ENCODE results near the gene FAM20A.
A peak's percentile ranks its signal among the peaks of the same experiment; 100 is the strongest.
"Not testable (repeated sequence)": the region's sequence is repeated elsewhere in the genome, so short reads cannot be mapped to it uniquely, and the experiment has no call there.

The FAM20A gene

DNA sequence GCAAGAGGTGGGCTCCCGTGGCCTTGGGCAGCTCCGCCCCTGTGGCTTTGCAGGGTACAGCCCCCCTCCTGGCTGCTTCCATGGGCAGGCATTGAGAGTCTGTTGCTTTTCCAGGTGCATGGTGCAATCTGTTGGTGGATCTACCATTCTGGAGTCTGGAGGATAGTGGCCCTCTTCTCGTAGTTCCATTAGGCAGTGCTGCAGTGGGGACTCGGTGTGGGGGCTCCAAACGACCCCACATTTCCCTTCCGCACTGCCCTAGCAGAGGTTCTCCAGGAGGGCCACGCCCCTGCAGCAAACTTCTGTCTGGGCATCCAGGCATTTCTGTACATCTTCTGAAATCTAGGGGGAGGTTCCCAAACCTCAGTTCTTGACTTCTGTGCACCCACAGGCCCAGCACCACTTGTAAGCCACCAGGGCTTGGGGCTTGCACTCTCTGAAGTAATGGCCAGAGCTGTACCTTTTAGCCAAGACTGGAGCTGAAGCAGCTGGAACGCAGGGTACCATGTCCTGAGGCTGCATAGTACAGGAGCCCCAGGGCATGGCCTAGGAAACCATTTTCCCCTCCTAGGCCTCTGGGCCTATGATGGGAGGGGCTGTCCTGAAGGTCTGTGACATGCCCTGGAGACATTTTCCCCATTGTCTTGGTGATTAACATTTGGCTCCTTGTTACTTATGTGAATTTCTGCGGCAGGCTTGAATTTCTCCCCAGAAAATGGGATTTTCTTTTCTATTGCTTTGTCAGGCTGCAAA lies 82.9 kb downstream of the FAM20A start:
- DNase-seq = no peak

DNA sequence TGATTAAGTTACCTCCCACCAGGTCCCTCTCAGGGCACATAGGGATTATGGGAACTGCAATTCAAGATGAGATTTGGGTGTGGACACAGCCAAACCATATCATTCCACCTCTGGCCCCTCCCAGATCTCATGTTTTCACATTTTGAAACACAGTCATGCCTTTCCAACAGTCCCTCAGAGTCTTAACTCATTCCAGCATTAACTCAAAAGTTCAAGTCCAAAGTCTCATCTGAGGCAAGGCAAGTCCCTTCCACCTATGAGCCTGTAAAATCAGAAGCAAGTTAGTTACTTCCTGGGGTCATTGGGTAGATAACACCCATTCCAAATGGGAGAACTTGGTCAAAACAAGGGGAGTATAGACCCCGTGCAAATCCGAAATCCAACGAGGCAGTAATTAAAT lies 83.6 kb downstream of the FAM20A start:
- not testable (repeated sequence) for DNase-seq

DNA sequence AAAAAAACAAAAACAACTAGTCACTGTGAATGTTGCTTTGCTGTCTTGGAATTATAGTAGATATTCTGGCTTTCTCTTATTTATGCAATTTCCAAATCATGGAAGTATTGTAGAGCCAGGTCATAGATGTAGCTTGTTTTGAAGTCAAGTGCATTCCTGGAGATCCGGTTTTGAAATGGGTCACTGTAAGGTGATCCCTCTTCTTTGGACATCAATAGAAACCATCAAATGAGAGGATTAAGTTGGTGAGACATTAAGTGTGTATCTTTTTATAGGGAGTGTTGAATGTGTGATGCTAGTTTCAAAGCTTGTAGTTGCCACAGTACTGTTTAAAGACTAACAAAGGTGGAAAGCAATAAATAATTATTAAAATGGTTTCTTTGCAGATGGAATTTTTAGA lies 84.4 kb downstream of the FAM20A start:
- DNase-seq = no peak

DNA sequence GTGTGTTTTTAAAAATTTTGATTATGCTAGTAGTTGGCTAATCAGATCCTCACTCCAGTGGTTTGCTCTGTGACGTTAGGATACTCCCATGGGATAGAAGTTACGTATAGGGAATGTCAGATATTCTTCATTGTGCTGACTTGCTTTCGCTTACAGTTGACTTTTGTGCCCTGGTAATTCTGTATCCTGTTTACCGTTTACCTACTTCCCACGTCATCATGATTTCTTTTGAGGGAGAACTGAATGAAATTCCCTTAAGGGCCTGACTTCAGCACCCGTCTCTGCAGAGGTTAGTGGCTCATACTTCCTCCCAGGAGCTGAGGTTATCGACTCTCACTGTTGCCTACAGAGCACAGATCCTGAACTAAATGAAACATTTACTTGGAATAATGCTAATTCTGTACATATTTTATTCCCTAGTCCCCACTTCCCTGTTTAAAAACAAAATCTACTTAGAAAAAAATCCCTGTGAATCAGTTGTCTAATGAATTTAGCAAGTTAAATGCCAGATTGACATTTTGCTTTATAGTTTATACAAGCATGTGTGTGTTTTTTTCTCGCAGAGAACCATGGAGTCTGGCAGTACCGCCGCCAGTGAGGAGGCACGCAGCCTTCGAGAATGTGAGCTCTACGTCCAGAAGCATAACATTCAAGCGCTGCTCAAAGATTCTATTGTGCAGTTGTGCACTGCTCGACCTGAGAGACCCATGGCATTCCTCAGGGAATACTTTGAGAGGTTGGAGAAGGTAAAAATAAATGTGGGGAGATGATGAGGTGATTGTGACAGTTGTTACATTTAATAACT lies 86.1 kb downstream of the FAM20A start:
- no peak for DNase-seq

DNA sequence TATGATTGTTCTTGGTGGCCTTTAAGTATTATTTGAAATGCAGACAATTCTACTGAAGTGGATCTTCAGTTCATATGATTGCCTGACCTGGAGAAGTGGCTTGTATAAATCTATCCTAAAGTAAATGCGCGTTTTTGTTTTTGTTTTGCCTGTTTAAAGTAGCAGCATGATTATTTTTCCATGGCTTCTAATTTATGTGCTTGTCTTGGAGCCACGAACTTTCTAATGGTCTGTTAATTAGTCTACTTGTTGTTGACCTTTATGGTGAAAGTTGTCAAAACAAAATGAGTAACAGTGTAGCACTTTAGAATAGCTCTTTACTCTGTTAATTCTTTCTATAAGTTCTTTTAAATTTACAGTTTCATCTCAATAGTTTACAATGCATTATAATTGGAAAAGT lies 87.2 kb downstream of the FAM20A start:
- no peak for DNase-seq

DNA sequence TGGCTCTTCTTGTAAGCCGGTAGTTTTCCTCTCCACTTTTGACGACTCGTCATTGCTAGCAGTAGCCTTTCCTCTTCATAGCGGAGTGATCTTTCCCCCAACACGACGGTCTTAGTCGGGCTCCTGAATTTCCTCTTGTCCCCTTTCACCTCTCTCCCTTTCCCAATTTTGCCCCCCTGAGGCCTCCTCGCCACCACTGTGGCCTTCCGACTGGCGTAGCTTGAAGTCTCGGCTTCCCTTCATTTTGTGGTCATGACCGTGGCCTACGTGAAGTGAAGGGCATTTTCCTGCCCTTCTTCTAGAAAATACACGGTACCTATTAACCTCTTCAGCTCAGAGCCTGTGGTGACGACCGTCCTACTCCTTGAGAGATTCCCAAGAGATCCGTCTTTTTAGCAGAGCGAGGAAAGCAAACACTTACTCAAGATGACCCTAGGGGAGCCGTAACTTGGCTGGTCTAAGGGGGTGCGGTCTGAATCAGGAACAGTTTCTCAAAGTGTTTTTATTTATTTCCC lies 88.2 kb downstream of the FAM20A start:
- no peak for DNase-seq

DNA sequence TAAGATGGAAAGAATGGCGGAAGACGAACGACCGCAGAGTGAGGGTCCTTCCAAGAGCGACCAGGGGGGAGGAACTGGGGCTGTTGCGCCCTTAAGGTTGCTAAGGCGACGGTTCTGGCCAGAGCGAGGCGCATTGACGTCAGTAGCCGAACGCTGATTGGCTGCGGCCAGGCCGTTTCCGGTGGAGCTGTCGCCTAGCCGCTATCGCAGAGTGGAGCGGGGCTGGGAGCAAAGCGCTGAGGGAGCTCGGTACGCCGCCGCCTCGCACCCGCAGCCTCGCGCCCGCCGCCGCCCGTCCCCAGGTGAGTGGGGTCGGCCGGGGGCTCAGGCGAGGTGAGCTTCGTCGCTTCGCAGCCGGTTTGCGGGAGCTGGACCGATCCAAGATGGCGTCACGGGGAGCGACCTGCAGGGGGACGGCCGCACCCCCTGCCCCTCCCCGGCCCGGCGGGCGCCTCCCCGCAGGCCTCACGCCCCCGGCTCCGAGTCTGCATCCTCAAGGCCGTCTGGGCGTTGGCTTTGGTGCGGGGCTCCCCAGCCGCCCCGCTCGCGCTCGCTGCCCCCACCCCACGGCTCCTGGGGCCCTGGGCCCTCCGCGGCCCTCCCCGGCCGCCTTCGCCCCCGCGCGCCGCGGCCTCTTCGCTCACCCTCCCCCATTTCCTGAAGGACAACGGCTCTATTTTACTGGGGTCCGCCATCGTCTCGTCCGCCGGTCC lies 88.8 kb downstream of the FAM20A start, which contains the start of gene PRKAR1A:
PRKAR1A (plus strand) TSS at position 184 of the 713 bp plus-strand sequence. CDS start 2,970 bp downstream, outside the sequence.
- DNase-seq = peak; percentile 88

DNA sequence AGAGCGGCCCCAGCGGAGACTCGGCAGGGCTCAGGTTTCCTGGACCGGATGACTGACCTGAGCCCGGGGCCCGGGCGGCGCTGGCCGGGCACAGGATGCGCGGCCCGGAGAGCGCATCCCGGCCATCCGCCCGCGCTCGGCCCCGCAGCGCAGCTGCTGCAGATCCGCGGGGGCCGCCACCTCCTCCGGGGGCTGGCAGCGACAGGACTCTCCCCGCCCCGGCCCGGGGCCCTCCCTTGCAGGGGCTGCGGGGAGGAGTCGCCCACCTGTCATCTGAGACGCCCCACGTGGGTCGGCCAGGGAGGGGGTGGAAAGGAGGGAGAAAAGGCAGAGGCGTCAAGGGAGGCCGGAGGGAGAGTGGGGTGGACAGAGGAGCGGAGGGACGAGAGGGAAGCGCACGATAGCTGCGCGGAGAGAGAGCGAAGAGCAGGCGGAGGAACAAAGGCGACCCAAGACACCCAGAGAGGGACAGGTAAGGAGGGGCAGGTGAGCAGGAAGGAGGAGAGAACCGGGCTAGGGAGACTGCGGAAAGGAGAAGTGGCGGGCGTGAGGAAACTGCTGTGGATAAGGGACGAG lies 89.4 kb downstream of the FAM20A start:
- peak; percentile 61 for DNase-seq

DNA sequence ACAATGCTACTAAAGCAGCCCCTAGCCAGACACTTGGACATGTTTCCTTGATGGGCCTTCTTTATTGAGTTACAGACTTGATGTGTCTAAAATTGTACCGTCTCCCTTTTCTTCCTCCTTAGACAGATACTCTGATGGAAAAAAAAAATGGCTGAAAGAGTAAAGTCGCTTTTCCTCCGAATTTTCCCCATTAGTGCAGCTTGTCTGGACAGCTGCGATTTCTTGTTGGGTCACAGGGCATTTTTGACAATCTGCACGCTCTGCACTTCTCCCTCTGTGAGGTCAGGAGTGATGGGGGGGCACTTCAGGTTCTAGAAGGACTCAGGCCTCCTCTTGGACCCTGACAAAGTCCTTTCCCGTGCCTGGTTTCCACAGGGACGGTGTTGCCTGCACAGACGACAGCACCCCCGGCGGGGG lies 89.9 kb downstream of the FAM20A start:
- DNase-seq = no peak

DNA sequence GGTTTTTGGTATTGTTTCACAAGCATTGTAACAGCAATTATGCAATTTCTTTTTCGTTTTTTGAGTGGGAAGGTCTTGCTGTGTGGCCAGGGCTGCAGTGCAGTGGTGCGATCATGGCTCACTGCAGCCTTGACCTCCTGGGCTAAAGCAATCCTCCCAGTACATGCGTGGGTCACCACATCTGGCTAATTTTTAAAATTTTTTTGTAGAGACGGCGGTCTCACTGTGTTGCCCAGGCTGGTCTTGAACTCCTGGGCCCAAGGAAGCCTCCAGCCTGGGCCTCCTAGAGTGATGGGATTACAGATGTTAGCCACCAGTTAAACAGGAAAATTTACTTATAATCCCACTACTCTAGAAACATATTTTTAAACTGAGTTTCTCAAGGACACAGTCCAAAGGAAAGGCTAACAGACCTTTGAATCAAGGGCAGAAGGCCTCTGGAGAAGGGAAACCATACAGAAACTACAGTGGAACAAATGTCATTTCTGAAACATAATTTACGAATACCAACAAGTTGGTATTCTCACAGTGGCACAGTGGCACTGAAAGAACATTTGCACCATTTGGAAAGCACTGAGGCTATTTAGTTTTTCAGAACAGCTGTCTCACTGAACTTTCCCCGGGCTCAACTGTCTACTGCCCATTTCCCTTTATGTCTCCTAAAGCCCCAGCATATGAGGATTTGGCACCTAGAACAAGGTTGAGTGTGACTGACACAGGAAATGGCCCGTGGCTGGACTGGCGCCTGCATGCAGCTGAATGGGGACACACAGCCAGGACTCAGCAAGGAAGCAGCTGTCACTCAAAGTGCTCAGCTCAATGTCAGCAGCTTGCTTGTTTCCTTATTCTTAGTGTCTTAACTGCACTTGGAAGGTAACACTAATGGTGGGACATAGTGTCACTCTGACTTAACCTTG lies 91.8 kb downstream of the FAM20A start:
- DNase-seq = no peak

DNA sequence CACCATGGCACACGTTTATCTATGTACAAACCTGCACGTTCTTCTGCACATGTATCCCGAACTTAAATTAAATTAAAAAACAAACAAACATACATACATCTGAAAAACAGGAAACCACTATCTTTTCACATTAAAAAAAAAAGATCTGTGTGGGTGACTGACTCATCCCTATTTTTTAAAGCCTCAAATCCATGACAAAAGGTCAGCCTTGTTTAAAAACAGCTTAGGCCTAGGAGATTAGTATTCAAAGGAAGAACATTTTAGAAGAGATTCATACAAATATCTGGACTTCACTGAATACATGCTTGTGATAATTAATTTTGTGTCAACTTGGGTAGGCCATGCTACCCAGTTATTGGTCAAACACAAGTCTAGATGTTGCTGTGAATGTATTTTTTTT lies 93.6 kb downstream of the FAM20A start:
- DNase-seq = no peak

DNA sequence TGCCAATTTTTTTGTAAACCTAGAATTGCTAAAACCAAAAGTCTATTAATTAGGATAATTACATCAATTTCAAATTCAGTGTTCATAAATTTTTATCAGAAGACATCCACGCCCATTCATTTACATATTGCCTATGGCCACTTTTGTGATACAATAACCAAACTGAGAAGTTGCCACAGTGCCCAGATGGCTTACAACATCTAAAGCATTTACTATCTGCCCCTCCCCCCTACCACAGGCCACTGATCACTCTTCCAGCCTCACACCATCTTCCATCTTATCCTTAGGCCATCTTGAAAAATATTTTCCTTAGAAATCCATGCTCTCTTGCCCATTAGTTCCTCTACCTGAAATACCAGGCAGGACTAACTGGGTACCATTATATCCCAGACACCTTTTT lies 95.2 kb downstream of the FAM20A start:
- no peak for DNase-seq

DNA sequence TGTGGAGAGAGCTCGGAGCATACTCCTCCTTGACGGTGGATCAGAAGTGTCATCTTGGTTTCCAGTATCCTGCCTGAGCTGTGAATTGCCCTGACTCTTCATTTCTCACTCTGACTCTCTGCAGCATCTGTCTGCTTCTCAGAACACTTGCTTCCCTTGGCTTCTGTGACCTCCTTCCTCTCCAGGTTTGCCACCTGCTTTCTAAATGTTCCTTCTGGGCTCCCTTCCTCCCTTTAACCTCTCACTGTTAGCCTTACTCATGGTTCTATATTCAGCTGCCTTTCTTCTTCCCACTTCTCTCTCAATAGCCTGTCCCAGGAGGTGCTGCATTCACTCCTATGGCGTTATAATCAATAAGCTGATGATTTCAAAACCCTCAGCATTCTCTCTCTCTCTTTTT lies 100.1 kb downstream of the FAM20A start:
- no peak for DNase-seq

DNA sequence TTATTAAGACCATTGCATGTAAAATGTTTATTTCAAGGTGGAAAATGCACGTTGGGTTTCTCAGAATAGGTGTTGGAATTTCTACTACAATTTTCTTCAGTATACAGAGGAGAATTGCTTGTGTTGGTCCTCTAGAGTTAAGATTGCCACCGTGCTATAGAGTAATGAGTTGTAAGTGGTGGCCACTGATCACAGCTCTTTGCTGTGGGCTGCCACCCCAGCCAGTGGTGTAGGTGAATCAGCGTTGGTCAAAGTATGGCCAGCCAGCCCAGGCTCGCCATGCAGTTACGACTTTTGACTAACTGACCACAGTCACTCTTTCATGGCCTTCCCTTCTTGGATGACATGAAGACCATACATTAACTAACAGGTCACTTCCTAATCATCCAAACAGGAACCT lies 101.6 kb downstream of the FAM20A start:
- no peak for DNase-seq

DNA sequence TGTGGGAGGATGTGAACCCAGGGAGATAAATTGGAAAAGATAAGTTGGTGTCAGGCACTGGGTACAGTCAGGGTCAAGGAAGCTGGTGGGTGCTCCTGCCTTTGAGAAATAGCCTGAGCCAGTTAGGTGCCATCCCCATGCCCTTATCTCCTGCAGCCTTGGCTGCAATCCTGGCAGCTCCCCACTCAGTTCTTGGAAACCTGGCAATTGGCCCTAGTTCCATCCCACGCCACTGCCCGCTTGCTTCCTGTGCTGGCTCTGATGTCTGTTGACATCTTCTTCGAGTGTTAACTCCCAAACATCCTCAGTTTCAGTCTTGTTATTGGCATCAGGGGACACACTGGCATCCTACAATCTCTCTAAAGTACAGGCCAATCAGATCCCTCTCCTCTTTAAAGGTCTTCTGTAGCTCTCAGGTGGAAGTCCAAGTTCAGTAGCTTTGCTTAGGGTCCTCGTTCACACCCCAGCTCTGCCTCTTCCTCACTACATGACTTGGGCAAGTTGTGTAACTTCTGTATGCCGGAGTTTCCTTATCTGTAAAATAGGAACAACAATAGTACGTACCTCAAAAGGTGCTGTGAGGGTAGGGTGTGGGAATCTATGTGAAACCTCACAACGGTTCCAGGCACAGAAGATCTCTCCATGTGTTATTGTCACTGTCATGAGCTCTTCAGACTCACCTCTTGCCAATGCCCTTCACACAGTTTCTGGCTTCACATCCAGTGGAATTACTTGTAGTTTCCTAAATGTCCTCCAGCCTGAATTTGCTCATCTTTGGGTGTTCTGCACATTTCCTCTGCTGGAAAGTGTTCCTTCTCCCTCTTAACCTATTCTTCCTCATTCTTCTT lies 102.5 kb downstream of the FAM20A start:
- no peak for DNase-seq

DNA sequence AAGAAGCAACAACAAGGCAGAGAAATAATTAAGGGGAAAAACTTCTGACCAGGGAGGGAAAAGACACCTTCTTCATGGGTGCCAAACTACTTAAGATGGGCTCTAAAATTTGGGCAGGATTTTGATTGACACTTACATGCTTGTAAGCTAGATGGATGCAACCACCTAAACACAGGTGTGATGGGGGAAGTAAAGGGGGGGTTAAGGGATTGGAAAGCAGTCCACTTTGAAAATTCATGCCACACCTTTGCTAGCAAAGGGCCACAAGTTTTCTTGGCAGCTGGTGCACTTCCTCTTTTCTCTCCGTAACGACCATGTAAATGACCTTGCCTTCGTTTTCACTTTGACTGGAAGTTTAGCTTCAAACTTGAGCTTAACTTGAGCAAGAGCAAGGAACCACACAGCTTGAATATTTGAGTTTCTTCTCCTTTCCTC lies 103.3 kb downstream of the FAM20A start:
- DNase-seq = no peak

DNA sequence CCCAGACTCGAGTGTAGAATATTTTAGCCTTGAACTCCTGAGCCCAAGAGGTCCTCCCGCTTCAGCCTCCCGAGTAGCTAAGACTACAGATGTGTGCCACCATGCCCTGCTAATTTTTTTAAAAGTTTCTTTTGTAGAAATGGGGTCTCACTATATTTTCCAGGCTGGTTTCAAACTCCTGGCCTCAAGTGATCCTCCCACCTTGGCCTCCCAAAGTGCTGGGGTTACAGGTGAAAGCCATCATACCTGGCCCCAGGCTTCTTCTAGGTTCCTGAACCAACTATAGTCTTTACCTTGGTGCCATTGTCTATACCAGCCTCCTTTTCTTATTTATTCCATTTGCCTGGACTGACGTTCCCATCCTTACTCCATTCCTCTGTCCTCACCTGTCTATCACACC lies 106.1 kb downstream of the FAM20A start:
- no peak for DNase-seq

DNA sequence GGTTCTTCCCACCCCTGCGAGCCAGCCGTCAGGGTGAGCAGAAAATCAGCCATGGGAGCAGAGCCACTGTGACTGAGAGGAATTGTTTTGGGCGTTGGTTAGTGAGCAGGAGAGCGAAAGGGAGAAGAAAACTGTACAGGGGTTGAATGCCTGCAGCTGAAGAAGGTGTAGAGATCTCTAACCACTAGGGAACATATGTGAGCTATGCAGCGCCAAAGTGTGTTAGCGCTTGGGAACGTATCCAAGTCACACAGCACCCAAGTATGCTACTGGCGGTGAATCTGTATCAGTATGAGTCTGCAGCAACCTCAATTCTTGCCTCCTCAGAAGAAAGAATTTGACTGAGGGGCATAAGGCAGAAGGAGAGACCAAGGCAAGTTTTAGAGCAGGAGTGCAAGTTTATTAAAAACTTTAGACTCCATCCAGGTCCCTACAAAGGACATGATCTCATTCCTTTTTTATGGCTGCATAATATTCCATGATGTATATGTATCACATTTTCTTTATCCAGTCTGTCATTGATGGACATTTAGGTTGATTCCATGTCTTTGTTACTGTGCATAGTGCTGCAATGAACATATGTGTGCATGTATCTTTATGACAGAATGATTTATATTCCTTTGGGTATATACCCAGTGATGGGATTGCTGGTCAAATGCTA lies 108.6 kb downstream of the FAM20A start:
- DNase-seq = not testable (repeated sequence)

DNA sequence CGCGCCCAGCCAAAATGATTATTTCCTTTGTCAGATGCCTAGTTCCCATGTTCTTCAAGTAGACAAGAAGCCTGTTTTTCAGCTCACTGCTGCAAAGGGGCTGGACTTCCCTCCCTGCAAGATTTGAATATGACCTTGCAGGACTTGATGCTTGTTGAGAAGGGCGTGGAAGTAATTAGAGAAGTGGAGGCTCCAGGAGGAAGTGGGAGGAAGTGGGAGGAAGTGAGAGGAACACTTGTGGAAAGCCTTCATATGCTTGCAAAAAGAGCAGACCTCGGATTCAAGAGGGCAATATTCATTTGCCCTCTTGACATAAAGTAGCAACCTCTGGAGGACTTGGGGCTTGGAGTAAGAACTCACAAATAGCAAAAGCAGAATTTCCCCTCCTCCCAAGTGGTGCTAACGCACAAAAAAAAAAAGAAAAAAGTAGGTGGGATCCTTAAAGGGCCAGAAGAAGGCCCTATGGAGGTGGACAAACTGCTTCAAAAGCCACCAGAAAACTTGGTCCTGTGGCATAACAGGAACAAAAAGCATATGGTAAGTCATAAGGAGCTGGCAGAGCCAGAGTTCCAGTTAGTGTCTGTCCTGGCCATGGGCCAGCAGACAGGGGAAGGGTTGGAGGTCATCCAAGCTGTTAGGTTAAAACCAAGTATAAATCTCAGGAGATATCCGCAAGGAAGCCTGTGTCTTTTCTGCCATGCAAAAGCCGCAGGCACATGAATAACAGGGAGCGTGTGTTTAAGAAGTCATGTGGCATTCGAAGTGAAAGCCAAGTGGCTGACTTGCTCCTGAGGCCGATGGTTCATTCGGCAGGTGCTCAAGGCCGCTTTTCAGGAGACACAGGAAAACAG lies 109.6 kb downstream of the FAM20A start:
- DNase-seq = no peak

Data from activated CD4-positive, CD25-positive, alpha-beta regulatory T cell treated with anti-CD3 and anti-CD28 coated beads, Interleukin-2, amount 50 U/mL, for 72 hours (primary cell).